Middle frontal gyrus (tissue), 1 donor: ENCODE results near the gene HOXC5.
"Not testable (repeated sequence)": the region's sequence is repeated elsewhere in the genome, so short reads cannot be mapped to it uniquely, and the experiment has no call there.

Experiments
- DNase-seq: peaks from one replicate; pipeline ENCODE4 v3.0.0-alpha.2; 2015; ENCODE audit warnings: low spot score; ENCODE audit errors: extremely low spot score

The HOXC5 gene

DNA sequence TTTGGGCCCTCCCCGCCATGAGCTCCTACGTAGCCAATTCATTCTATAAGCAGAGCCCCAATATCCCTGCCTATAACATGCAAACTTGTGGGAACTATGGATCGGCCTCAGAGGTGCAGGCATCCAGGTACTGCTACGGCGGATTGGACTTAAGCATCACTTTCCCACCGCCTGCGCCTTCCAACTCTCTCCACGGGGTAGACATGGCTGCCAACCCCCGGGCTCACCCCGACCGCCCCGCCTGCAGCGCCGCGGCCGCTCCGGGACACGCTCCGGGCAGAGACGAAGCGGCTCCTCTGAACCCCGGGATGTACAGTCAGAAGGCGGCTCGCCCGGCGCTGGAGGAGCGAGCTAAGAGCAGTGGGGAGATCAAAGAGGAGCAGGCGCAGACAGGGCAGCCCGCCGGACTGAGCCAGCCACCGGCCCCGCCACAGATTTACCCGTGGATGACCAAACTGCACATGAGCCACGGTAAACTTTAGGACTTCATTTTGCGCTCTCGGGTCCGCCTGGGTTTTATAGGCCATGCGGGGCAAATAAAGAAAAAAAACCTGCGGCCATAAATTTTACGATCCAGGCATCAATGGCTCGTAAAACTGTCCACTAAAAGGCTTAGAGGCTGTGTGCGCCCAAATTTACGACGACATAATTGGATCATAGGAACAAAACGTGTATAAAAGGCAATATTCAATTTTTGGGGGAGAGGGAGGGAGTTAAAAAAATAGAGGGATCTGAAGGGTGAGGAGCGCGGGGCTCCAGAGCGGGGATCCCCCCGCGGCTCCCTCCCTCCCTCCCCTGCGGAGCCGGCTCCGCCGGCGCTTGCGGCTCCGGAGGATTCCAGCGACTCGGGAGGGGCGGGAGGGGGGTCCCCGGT lies 493 bp downstream of the HOXC5 start:
- DNase-seq = no peak

DNA sequence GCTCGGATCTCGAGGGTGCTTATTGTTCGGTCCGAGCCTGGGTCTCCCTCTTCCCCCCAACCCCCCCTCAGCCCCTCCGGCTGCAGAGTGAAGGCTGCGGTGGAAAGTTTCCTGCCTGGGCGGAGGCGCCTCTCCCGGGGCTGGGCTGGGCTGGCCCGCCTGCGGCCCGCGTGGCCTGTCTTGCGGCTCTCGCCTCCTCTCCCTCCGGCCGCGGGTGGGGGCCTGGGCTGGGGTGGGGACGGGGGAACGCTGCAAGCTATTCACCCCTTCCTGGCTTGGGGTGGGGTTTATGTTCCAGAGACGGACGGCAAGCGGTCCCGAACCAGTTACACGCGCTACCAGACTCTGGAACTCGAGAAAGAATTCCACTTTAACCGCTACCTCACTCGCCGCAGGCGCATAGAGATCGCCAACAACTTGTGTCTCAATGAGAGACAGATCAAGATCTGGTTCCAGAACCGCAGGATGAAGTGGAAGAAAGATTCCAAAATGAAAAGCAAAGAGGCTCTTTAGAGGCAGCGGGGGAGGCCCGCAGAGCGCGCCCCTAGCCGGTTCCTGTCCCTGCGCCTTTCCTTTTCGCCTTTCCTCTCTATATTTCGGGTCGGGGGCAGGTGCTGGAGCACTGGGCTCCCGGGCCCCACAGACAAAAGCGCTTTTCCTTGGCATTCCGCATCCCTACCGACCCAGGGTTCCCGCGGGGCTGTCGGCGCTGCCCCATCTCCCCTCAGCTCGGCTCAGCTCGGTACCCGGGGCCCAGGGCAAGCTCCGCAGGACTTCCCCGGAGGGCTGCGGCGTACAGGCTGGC lies 1.3 kb downstream of the HOXC5 start:
- DNase-seq = no peak

DNA sequence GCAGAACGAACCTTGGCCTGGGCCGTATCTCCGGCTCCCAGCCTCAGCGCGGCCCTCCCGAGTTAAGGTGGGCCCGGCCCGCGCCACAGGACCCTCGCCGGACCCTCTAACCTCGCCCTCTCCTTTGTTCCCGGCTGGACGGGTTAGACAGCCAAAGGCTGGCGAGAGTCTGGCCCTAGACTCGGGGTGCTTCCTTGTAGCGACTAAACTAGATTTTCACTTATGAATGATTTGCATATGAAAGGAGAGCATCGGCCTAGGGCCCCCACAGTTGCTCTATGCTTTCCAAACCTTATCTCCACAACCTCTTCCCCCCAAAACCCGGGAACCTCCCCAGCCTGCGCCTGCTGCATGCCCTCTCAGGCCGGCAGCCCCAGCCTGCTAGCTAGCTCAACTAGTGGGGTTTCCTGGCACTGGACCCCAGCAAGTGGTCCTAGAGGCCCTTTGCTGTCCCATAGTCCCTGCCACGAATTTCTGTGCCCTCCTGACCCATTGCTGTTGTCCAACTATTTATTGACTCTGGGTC lies 2.0 kb downstream of the HOXC5 start:
- no peak for DNase-seq

DNA sequence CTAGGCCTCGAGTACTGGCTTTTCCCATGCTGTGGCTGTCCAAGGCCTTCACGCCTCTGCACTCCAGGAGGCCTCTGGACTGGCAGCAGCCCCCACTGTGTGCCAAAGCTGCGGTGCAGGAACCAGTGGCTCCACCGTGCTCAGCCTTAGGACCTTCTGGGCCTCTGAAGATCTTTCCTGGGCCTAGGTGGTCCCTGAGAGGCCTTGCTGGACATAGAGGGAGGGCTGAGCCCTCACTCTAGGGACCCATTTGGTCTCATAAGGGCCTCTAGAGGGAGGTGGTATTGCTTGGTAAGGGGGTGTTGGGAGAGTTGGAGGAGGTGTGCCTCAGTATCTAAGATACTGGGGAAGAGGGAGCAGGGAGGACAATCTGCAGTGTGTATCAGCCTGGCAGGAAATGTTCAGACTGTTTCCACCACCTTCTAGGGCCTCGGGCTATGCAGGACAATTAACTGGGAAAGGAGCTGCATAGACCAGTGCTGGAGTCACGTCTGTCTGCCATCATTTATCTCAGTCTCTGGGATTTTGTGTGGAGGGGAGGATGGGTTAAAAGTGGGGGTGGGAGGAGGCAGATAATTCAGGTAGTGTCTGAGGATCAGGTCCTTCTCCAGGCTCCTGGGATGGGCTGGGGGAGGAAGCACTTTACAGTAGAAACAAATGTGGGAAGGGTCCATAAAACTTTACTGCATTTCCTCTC lies 2.9 kb downstream of the HOXC5 start:
- no peak for DNase-seq

DNA sequence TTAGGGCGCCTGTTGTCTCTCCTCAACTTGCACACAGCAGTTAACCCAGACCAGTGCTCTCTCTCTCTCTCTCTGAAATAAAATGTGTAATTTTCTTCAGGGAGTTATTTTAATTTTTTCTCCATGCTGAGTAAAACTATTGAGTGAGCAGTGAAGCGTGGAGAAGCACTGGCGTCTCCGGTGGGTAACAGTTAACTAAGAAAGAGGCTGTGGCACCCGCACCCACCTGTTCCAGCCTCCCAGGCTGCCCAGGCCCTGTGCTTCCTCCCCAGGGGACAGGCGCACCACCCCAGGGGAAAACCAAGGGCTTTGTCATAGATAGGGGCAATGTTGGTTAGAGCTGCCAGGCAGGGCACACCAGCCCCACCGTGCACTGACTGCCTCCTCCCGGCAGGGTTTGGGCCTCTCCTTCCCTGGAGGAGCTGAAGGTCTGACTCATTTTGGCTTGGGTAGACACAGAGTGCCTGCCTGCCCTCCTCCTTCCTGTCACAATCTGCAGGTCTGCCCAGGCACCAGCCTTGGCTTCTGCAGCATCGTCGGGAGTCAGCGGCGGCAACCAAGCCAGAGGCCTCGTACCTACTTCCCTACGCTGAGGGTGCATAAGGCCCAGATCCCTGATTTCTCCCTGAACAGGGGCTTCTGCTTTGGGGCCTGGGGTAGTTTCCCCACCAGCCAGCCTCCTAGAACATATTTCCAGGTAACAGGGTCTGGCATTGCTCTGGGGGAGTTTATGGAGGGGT lies 3.9 kb downstream of the HOXC5 start:
- DNase-seq = no peak

DNA sequence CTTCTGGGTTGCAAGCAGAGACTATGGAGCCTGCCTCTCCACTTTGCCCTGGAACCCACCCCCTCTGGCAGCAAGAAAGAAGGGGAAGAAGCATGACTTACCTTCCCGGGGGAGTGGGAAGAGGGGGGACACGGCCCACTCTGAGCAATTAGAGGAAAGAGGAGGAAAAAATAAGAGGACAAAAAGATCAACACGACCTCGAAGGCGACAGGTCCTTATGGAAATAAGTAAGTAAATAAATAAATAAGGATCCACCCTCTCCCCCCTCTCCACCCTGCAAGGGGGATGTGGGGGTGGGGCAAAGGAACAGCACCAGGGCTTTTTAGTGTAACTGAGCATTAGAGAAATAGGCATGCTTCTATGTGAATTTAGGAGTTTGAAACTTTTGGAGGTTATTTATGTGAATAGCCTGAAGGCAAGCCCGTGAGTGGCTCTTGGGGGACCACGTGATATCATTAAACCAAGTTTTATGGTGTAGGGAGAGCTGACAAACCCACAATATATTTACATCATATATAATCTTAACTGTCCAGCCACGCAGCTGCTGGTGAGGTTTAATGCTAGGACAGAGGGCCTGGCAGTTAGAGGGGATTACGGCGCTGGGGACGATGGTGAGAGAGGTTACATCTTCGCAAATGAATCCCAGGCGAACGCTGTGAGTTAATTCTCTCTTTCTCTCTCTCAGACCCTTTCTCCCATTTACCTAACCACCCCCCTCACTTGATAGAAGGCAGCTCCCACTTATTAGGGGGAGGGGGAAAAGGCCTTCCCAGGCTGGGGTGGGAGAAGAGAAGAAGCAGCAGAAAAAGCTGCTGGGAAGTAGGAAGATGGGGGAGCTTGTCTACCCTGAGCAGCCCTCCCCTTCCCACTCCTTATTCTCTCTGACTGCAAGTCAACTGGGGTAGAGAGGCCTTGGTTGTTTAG lies 4.8 kb downstream of the HOXC5 start:
- DNase-seq = no peak

DNA sequence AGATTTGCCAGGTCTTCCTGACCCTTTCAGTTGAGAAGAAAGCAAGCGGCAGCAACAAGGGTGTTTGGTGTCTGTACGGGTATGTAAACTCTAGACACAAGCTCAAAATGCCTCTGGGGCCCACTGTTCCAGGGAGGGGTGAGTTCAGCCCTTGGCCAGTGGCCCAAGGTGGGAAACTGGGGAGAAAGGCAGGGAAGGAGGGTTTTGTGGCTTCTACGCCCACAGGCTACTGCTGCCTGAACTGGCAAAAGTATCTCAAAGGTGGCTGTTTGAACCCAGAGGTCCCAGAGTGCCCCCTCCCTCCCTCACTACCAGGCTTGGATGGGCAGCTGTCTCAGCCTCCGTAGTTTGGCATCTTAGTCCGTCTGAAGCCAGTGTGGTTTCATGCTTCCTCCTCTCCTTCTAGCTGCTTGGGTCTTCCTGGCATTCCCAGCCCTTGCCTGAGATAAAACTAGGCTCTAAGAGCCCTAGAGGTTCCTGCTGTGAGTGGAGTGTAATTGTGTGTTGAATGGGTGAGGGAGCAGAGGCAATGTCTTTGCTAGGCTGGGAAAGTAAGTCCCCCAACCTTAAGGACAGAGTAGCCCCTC lies 5.5 kb downstream of the HOXC5 start:
- no peak for DNase-seq

DNA sequence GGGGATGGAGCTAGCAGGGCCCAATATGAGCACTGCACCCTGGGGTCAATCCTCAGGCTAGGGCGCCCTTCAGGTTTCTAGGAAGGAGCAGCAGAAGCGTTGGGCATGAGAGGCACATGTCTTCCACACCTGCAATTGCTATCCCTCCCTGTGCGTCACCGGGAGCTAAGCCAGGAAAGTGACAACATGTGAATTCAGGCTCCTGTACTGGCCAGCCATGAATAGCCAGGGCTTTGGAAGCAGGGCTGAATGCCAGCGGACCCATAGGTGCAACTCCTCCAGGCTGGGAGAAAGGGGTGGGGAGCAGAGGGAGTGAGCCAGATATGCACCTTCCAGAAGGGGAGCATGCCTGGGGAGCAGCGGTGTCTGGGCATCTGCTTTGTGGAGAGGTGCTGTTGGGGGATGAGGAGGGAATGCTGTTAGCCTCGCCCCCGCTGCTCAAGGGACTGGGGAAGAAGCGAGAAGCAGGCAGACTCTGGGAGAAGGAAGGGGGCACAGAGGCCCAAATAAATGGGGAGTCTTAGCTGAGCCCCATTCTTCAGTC lies 6.1 kb downstream of the HOXC5 start:
- no peak for DNase-seq

DNA sequence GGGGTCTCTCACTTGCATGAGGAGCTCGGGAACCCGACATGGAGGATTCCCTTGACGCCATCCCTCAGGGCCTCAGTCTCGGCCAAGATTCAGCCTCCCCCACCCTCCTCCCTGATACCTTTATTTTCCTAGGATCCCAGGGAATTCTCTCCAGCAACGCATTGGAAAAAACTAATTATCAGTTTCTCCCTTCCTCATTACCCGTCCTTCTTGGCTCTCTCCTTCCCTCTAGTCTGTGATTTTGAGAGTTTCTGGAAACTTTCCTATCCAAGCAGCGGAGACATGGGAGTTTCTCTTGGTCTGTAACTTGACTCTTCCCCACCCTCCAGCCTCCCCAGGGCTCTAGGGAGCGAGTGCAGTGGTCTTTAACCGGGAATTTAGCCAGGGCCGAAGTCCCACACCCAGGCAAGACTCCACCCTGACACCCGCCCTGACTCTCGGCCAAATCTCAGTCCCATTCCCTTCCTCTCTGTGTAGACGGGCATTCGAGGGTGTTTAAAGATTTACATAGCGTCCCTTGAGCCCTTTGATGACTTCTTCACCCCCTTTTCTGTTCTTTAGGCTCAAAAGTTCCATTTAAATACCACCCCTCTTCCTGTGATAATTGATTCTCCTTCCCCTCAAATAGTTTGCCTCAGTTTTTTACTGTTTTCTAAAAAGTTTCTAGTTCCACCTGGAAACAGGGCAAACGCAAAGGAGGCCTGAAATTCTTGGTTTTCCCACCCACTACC lies 6.7 kb downstream of the HOXC5 start:
- DNase-seq = no peak

DNA sequence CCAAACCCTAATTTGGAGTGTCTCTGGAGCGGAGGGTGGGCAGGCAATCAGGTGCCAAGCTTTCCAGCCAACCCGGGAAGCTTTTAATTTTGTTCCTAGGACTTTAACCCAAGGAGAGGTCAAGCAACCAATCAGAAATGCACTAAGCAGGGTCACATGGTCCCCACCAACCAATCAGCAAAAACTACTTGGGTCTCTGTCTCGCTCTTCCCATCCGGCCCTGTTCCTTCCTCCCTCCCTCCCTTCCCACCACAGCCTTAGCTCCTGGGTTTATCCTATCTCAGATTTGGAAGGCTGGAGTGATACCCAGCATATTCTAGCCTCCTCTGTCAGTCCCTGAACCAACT lies 7.3 kb downstream of the HOXC5 start:
- no peak for DNase-seq

DNA sequence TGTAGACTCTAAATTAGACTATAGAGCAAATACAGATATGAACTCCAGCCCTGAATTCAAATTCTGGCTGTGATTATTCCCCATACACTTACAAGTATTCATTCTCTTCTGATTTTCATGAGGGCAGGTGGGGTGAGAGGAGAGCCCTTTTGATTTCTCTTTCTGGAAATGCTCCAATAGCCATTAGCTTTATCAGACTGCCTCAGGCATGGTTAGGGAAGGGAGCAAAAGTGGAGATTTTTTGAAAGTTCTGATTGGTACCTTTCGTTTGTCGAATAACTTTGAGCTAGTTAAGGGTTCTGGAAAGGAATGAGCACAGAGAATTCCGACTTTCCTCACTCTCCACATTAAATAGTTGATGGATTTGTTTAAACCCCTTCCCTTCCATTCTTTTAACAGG lies 7.8 kb downstream of the HOXC5 start:
- no peak for DNase-seq

DNA sequence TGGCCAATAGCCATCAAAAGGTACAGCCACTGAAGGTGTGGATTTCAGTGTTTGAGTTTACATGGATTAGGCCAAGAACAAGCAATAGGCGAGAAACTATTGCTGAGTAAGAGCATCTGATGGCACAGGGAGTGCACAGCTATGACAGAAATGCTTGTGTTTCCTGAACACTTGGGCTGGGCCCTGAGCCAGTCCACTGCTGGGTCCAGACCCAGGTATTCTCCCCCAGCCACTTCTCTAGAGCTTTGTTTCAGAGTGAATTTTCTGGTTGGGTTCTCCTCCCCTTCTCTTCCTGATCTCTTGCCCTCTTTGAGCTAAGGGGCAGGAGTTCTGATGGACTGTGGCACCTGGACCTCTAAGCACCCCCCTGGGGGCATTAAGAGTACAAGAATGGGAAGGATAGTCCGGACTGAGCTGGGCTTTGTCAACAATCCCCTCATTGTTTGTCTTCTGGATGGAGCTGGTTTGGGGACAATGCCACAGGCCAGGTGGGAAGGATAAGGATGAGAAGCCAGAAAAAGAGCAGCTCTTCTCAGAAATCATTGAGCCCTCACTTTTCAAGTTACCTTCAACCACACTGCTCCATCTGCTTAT lies 8.3 kb downstream of the HOXC5 start:
- DNase-seq = no peak

DNA sequence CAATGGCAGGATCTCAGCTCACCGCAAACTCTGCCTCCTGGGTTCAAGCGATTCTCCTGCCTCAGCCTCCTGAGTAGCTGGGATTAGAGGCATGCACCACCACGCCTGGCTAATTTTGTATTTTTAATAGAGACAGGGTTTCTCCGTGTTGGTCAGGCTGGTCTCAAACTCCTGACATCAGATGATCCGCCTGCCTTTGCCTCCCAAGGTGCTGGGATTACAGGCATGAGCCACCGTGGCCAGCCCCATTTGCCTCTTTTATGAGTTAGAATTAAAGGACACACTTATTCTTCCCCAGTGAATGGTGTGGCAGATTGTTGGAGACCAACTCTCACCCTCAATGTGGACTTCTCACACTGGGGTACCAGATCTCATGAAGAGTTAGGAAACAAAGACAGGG lies 9.2 kb downstream of the HOXC5 start:
- not testable (repeated sequence) for DNase-seq

DNA sequence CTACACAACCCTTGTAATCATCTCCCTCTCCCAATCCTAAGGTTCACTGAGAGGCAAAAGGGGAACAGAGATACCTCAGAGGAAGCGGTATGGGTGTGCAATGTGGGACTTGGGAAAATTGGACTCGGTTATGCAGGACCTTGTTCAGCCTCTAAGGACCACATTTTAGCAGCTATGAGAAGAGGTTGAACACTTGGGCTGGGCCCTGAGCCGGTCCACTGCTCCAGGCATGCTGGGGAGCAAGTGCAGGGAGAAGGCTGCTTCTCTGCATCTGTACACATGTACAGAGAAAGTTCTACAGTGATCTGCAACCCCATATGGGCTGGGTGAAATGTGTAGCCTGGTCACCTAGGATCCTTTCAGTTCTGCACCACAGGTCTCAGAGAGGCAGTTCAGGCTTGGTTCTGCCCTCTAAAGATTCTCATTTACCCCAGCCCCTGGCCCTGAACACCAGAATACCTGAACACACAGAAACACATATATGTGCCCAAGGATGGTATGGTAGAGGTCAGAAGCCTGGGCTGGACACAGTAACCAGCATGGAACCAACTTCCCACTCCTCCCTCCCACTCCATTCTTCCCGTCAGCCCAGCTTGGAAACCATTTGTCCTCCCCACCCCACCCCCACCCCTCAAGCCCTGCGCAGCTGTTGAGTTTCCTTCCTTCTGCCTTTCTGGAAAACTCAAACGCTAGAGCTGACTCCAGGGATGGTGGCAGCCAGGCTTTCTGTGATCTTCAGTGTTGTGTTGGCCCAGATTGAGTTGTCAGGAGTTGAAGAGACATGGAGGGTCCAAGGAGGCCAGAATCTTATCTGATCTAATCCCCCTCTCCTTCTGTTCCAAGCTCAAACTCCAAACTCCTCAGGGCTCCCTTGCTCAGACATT lies 10.4 kb downstream of the HOXC5 start:
- DNase-seq = no peak

DNA sequence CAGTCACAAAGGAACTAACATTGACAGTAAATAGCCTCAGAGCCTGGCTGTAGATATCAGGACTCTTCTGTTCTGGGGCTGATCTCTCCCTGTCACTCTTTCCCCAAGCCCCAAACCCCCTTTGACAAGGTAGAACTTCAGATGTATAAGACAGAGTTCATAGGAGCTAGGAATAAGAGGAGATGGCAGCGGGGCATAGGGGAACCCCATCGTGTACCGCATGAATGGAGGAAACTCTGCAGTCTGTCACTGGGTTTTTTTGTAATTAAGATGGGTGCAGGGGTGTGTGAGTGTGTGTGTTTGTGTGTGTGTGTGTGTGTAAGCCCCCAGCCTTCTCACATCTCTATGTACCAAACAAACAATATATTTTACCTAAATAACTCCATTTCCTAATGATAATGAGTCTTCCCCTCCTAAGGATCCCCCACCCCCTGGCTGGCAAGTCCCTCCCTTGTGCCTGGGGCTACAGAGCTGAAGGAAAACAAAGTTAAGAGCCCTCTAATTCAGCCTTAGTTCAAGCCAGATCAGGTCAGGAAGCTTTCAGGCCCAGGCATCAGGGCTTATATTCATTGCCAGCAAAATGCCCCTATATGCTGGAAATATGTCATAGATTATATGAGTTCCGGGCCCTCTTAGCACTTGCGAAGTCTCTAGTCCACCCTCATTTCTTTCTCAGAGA lies 11.7 kb downstream of the HOXC5 start:
- no peak for DNase-seq

DNA sequence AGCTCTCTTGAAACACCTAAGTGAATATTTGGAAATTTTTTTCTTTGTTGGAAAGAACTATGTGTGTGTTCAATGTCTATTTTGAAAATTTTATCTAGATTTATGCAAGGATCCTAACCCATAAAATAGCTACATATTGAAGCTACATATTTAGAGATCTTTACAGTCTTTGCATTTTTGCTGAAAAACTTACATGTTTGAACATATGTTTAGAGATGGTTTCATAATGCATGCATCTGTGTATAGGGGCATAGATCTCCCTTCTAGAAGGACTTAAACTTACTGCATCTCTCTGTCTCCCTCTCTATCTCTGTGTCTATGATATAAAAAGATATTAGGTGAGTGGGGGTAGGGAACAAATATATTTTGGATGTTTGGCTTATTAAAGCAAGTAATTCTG lies 12.6 kb downstream of the HOXC5 start:
- DNase-seq = no peak
